OCI-LY1 (cell line): ENCODE measurements around the gene KANK3.

Experiments
- EZH2 ChIP-seq: fragments of 200-600 bp; sonication (generic), shearing (Covaris generic); IDR thresholded peaks from 2 replicates; pipeline ENCODE4 v1.8.0; 2017; ENCODE audit warnings: borderline replicate concordance, mixed run types, mild to moderate bottlenecking, antibody characterized with exemption, low read length, moderate library complexity, mixed read lengths
- TF ChIP-seq, protein P1 (sequence below): fragments of 200-600 bp; sonication (generic), shearing (Covaris generic); IDR thresholded peaks from 2 replicates; pipeline ENCODE4 v1.5.1; 2017; ENCODE audit warnings: mild to moderate bottlenecking, antibody characterized with exemption, low read length, moderate library complexity, mixed read lengths

DNA sequence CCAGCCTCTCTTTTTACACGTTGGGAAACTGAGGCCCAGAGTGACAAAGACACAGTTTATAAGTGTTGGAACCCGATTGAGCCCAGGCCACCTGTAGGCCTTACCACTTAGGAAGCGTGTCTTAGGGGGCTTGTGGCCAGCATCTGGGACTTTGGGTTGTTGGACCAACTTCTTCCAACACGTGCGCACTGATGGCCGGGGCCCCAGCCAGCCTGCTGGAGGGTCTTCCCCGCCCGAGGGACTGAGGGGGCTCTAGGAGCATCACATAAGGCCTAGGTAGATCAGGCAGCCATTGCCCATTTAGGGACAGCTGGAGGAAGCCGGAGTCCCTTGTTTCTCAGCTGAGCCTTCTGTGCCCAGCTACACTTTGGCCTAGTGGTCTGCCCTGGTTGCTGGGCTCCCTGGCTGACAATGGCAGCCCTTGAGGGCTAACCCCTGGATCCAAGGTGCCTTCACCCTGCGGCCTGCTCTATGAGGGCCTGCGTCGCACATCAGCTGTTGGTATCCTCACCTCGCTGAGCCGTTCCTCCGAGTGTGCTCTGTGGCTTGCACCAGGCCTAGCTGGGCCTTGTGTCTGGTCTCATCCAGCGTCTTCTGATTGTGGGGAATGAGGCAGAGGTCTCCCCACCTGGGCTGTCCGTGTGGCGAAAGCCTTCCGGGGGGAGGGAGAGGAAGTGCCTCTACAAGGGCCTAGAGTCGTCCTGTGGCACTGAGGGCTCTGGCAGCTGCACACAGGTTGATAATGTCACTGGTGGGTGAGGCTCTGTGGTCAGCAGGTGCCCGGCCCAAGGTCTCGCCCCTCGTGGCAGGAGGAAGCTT is 48.3 kb upstream of the KANK3 start:
- TF ChIP-seq, protein P1, sequence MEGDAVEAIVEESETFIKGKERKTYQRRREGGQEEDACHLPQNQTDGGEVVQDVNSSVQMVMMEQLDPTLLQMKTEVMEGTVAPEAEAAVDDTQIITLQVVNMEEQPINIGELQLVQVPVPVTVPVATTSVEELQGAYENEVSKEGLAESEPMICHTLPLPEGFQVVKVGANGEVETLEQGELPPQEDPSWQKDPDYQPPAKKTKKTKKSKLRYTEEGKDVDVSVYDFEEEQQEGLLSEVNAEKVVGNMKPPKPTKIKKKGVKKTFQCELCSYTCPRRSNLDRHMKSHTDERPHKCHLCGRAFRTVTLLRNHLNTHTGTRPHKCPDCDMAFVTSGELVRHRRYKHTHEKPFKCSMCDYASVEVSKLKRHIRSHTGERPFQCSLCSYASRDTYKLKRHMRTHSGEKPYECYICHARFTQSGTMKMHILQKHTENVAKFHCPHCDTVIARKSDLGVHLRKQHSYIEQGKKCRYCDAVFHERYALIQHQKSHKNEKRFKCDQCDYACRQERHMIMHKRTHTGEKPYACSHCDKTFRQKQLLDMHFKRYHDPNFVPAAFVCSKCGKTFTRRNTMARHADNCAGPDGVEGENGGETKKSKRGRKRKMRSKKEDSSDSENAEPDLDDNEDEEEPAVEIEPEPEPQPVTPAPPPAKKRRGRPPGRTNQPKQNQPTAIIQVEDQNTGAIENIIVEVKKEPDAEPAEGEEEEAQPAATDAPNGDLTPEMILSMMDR = no peak
- no peak for TF ChIP-seq EZH2
